ENCODE measurements around the gene TAGLN. TPM values are rescaled to one million over a fixed set of nuclear protein-coding genes. Genes with fewer than 3 reads are reported as not detected.

Gene TAGLN
- total RNA-seq, 6 experiments from 2014 or later: 41.2 to 158 (median 112) TPM

- DNase-seq (peak in 1 of 3 donors; percentile 33), ATAC-seq (no peak)
- intact Hi-C loops (cut with DNase I): loop anchor here in 1 of 2 donors (10.0 kb wide), 2 partner anchors 48 to 368 kb away; partner anchors contain the start of gene SIDT2
- Histone ChIP-seq H3K4me1 (no peaks in the 10 kb centered on the region), H3K36me3 (peaks cover 0 to 52% (median 15%) of the 10 kb centered on the region in 4 donors), H3K27ac (no peak overlapping the region), H3K9me3 (no peaks in the 10 kb centered on the region), H3K27me3 (no peaks in the 10 kb centered on the region), H3K4me3 (no peak overlapping the region)
- 94% methylated on average over 5 of the region's 14 CpGs for WGBS (ENCODE audit: insufficient coverage, low coverage, low lambda C conversion rate, missing lambda C conversion rate)
- no peak for TF ChIP-seq POLR2A (IDR thresholded peaks at IDR 0.05)
- no peak for TF ChIP-seq CTCF (IDR thresholded peaks at IDR 0.05)
Measured at GRCh38 chr11:117222991-117223740, 24.0 kb downstream of the TAGLN start.

GRCh38 chr11:117223741-117224689 is 24.8 kb downstream of the TAGLN start:
- 70% methylated on average over 13 of the region's 17 CpGs for WGBS (ENCODE audit: insufficient coverage, low coverage, low lambda C conversion rate, missing lambda C conversion rate)
- no peak for TF ChIP-seq CTCF (IDR thresholded peaks at IDR 0.05)
- TF ChIP-seq POLR2A (IDR thresholded peaks at IDR 0.05): no peak
- Histone ChIP-seq H3K4me3 (no peak overlapping the region), H3K27ac (no peak overlapping the region), H3K9me3 (no peaks in the 10 kb centered on the region), H3K36me3 (peaks cover 0 to 50% (median 15%) of the 10 kb centered on the region in 4 donors), H3K27me3 (no peaks in the 10 kb centered on the region), H3K4me1 (no peaks in the 10 kb centered on the region)
- DNase-seq: peak in 1 of 3 donors; percentile 33
- intact Hi-C loops (cut with DNase I): loop anchor here in 1 of 2 donors (10.0 kb wide), 2 partner anchors 49 to 369 kb away; partner anchors contain the start of gene SIDT2
- no peak for ATAC-seq

- Histone ChIP-seq H3K4me1 (peaks cover 0 to 1% (median under 1%) of the 10 kb centered on the region in 4 donors), H3K27ac (no peak overlapping the region), H3K36me3 (peaks cover 0 to 46% (median 13%) of the 10 kb centered on the region in 4 donors), H3K9me3 (no peaks in the 10 kb centered on the region), H3K4me3 (no peak overlapping the region), H3K27me3 (no peaks in the 10 kb centered on the region)
- no peak for TF ChIP-seq POLR2A (IDR thresholded peaks at IDR 0.05)
- no peak for TF ChIP-seq CTCF (IDR thresholded peaks at IDR 0.05)
- 94% methylated on average over 6 of the region's 9 CpGs for WGBS (ENCODE audit: insufficient coverage, low coverage, low lambda C conversion rate, missing lambda C conversion rate)
- DNase-seq (peak in 1 of 3 donors; percentile 39), ATAC-seq (no peak)
- intact Hi-C loops (cut with DNase I): loop anchor here in 1 of 2 donors (10.0 kb wide), 2 partner anchors 51 to 371 kb away; partner anchors contain the start of gene SIDT2
Measured at GRCh38 chr11:117225553-117226170, 26.5 kb downstream of the TAGLN start.

All from right lobe of liver (tissue), 6 donors.